HepG2 (cell line): ENCODE measurements around the gene ARHGDIA. TPM values are rescaled to one million over a fixed set of nuclear protein-coding genes. Genes with fewer than 3 reads are reported as not detected.

Experiments used
- FOSL1 ChIP-seq: sonication (generic); formaldehyde crosslinking; IDR thresholded peaks from 2 replicates; pipeline ENCODE4 v1.9.0; 2021; ENCODE audit warnings: missing genetic modification reagents, borderline replicate concordance
- HIVEP1 ChIP-seq: sonication (generic); formaldehyde crosslinking; IDR thresholded peaks from 2 replicates; pipeline ENCODE4 v1.4.0; 2020; ENCODE audit warnings: mild to moderate bottlenecking, missing genetic modification reagents
- MAZ ChIP-seq, 2 experiments: sonication (generic) in 1 of 2; formaldehyde crosslinking in 1 of 2; IDR thresholded peaks; 2 replicates each; pipeline versions ENCODE4 v1.5.0 to v1.6.1; 2012 to 2020; ENCODE audit warnings: low read depth in 2 of 2, mild to moderate bottlenecking in 2 of 2, borderline replicate concordance in 1 of 2, improper control_type of control experiment in 1 of 2, low read length in 1 of 2, missing genetic modification reagents in 1 of 2, moderate library complexity in 1 of 2
- MYPOP ChIP-seq: sonication (generic); formaldehyde crosslinking; IDR thresholded peaks from 2 replicates; pipeline ENCODE4 v1.8.1; 2023; ENCODE audit warnings: mild to moderate bottlenecking, moderate library complexity, missing genetic modification reagents
- ZBTB37 ChIP-seq: sonication (generic); formaldehyde crosslinking; IDR thresholded peaks from 2 replicates; pipeline ENCODE4 v1.4.0; 2020; ENCODE audit warnings: mild to moderate bottlenecking, missing genetic modification reagents
- ZFP91 ChIP-seq: sonication (generic); formaldehyde crosslinking; IDR thresholded peaks from 2 replicates; pipeline ENCODE4 v1.9.0; 2022; ENCODE audit warnings: missing genetic modification reagents, mild to moderate bottlenecking, borderline replicate concordance
- ZNF788 ChIP-seq: sonication (generic); formaldehyde crosslinking; IDR thresholded peaks from 2 replicates; pipeline ENCODE4 v1.5.0; 2020; ENCODE audit warnings: mild to moderate bottlenecking, missing genetic modification reagents, borderline replicate concordance
- ZSCAN29 ChIP-seq: sonication (generic); formaldehyde crosslinking; conservative IDR thresholded peaks from 2 replicates; pipeline ENCODE4 v1.4.0; 2020; ENCODE audit warnings: mild to moderate bottlenecking, missing genetic modification reagents
- polyA plus RNA-seq, 8 experiments: library from polyadenylated mRNA; depleted of rRNA in 3 of 8; stranded (reverse) in 7 of 8; unstranded in 1 of 8; fragments of >200 nt; fragmentation: Illumina TruSeq in 4 of 8; extraction: Trizol in 4 of 8; gene quantifications; 2 replicates each; pipeline versions ENCODE4 v1.2.1 to v1.2.3, GENCODE V29; 2011 to 2016; ENCODE audit warnings: low read depth in 4 of 8, missing spikeins in 1 of 8, mixed read lengths in 1 of 8; ENCODE audit not compliant: insufficient read depth in 1 of 8
- total RNA-seq, 5 experiments: library from RNA; depleted of rRNA; stranded (reverse); fragments of >200 nt; fragmentation: Illumina TruSeq; extraction: Trizol; gene quantifications; 2 replicates each; pipeline ENCODE4 v1.2.3, GENCODE V29; 2016; ENCODE audit warnings: low read depth in 1 of 5

Gene ARHGDIA
- total and polyA plus RNA-seq, 2 of the 13 experiments (the other 11 are each of a cell fraction or from before 2014, with no cell fraction given): 40.0 to 64.0 TPM

- TF ChIP-seq ZNF788 (CRISPR knock-in tag) (no peak), HIVEP1 (CRISPR knock-in tag) (peak; percentile 60; the same call in 1 of the 2 replicates), ZBTB37 (CRISPR knock-in tag) (no peak), ZFP91 (CRISPR knock-in tag) (peak; percentile 17; the same call in 1 of the 2 replicates), FOSL1 (CRISPR knock-in tag) (no peak), MAZ (IDR thresholded peaks at IDR 0.05; ENCODE audit: borderline replicate concordance, low read depth, low read length) (no peak), MAZ (CRISPR knock-in tag; IDR thresholded peaks at IDR 0.05; ENCODE audit: low read depth) (no peak), ZSCAN29 (CRISPR knock-in tag) (no peak), MYPOP (no peak)
Observed at GRCh38 chr17:81911969-81912368, 40.8 kb upstream of the ARHGDIA start (continued).
